Keratinocyte (primary cell): ENCODE data around the gene JSRP1. TPM values are rescaled to one million over a fixed set of nuclear protein-coding genes. Genes with fewer than 3 reads are reported as not detected.

Source experiments
- DNase-seq: peaks from one replicate; pipeline ENCODE4 v3.0.0-alpha.2; 2011; ENCODE audit warnings: low read depth, missing footprints, low spot score
- FAIRE-seq: peaks from 2 replicates; lab custom pipeline; 2011; peaks lifted over from hg19 to GRCh38; lab: Jason Lieb, UNC
- H2AFZ ChIP-seq: 2 replicates; pipeline ENCODE4 v1.6.0; 2012; ENCODE audit warnings: low read length, control low read depth, inconsistent platforms; ENCODE audit not compliant: control insufficient read depth
- H3K27ac ChIP-seq: 2 replicates; pipeline ENCODE4 v1.5.1; 2011; ENCODE audit warnings: low read length; ENCODE audit not compliant: control insufficient read depth, insufficient read depth
- H3K27me3 ChIP-seq: 3 replicates; pipeline ENCODE4 v1.6.0; 2011; ENCODE audit warnings: low read length; ENCODE audit not compliant: control insufficient read depth, insufficient read depth; ENCODE audit errors: extremely low read depth
- H3K36me3 ChIP-seq, 2 experiments: 2 replicates in 1 of 2; 3 replicates in 1 of 2; pipeline ENCODE4 v1.5.1; 2011; ENCODE audit warnings: low read length in 2 of 2, mild to moderate bottlenecking in 1 of 2; ENCODE audit not compliant: control insufficient read depth in 2 of 2, insufficient read depth in 2 of 2; ENCODE audit errors: extremely low read depth in 1 of 2
- H3K4me1 ChIP-seq: 3 replicates; pipeline ENCODE4 v1.5.1; 2011; ENCODE audit warnings: low read length; ENCODE audit not compliant: control insufficient read depth, insufficient read depth; ENCODE audit errors: extremely low read depth
- H3K4me2 ChIP-seq: 3 replicates; pipeline ENCODE4 v1.6.0; 2011; ENCODE audit warnings: low read depth, low read length; ENCODE audit not compliant: control insufficient read depth, insufficient read depth; ENCODE audit errors: extremely low read depth
- H3K4me3 ChIP-seq, 3 experiments: fragments of 200-600 bp in 1 of 3; sonication (generic) in 1 of 3; 2 replicates in 2 of 3; 3 replicates in 1 of 3; pipeline ENCODE4 v1.5.1; 2011 to 2016; ENCODE audit warnings: low read length in 3 of 3, mild to moderate bottlenecking in 3 of 3, control low read depth in 2 of 3, inconsistent platforms in 1 of 3, low read depth in 1 of 3, mixed read lengths in 1 of 3, mixed run types in 1 of 3, moderate library complexity in 1 of 3; ENCODE audit not compliant: control insufficient read depth in 2 of 3, insufficient read depth in 2 of 3; ENCODE audit errors: extremely low read depth in 1 of 3
- H3K79me2 ChIP-seq: 2 replicates; pipeline ENCODE4 v1.6.0; 2012; ENCODE audit warnings: low read length; ENCODE audit not compliant: control insufficient read depth, insufficient read depth
- H3K9ac ChIP-seq: 3 replicates; pipeline ENCODE4 v1.6.0; 2011; ENCODE audit warnings: low read length; ENCODE audit not compliant: control insufficient read depth, insufficient read depth; ENCODE audit errors: extremely low read depth
- H3K9me1 ChIP-seq: 3 replicates; pipeline ENCODE4 v1.6.0; 2011; ENCODE audit warnings: low read length; ENCODE audit not compliant: control insufficient read depth, insufficient read depth; ENCODE audit errors: extremely low read depth
- H3K9me3 ChIP-seq: 2 replicates; pipeline ENCODE4 v1.5.1; 2012; ENCODE audit warnings: low read depth, low read length; ENCODE audit not compliant: control insufficient read depth
- H4K20me1 ChIP-seq: 3 replicates; pipeline ENCODE4 v1.6.0; 2011; ENCODE audit warnings: low read length; ENCODE audit not compliant: control insufficient read depth, insufficient read depth; ENCODE audit errors: extremely low read depth
- CTCF ChIP-seq, 3 experiments: IDR thresholded peaks in 1 of 3; conservative IDR thresholded peaks in 1 of 3; optimal IDR thresholded peaks in 1 of 3; 2 replicates in 2 of 3; 3 replicates in 1 of 3; pipeline versions ENCODE3 to v1.5.1; 2011; ENCODE audit warnings: low read length in 3 of 3, mild to moderate bottlenecking in 3 of 3, moderate library complexity in 2 of 3, control low read depth in 1 of 3, inconsistent platforms in 1 of 3; ENCODE audit not compliant: insufficient read depth in 2 of 3; ENCODE audit errors: extremely low read depth in 1 of 3
- EZH2 ChIP-seq: IDR thresholded peaks from one replicate; pipeline ENCODE4 v1.6.1; 2012; ENCODE audit warnings: inconsistent platforms, mild to moderate bottlenecking, low read length, moderate library complexity
- dilution Hi-C: fragments of 300-500 bp; cut with MboI; formaldehyde crosslinking; loops from one replicate; pipeline ENCODE4 v1.7.0; 2020; ENCODE audit warnings: low sequenced_read_pairs; ENCODE audit not compliant: extremely low pct_ligation_motif_present
- polyA plus RNA-seq, 5 experiments: library from polyadenylated mRNA; depleted of rRNA in 3 of 5; stranded (reverse) in 3 of 5; stranded (forward) in 1 of 5; unstranded in 1 of 5; fragments of >200 nt; gene quantifications; 1 replicate in 1 of 5; 2 replicates in 3 of 5; 3 replicates in 1 of 5; pipeline versions ENCODE4 v1.2.1 to v1.2.3, GENCODE V29; 2011 to 2012; ENCODE audit warnings: missing spikeins in 2 of 5, low read depth in 1 of 5, low replicate concordance in 1 of 5

The JSRP1 gene
- polyA plus RNA-seq, 1 donor (not counting 4 experiments of a cell fraction or from before 2014, with no cell fraction given): not detected

GRCh38 chr19:2275588-2276428, 19.6 kb upstream of the JSRP1 start:
- Histone ChIP-seq H3K4me3 (no peak overlapping the region), H3K9me3 (no peaks in the 10 kb centered on the region), H3K4me1 (peaks cover 15% of the 10 kb centered on the region), H3K9ac (no peak overlapping the region), H3K79me2 (peaks cover 30% of the 10 kb centered on the region), H4K20me1 (peaks cover 26% of the 10 kb centered on the region), H3K4me2 (no peak overlapping the region), H2AFZ (no peak overlapping the region), H3K27me3 (no peaks in the 10 kb centered on the region), H3K9me1 (no peaks in the 10 kb centered on the region), H3K27ac (no peak overlapping the region), H3K36me3 (peaks cover 13 to 16% of the 10 kb centered on the region in 2 experiments)
- FAIRE-seq: no peak
- dilution Hi-C loops: no loop called here
- no peak for DNase-seq
- TF ChIP-seq EZH2: no peak
- no peak for TF ChIP-seq CTCF (optimal IDR thresholded peaks at IDR 0.05 in 1 of 3, IDR thresholded peaks at IDR 0.05 in 1 of 3, conservative IDR thresholded peaks at IDR 0.05 in 1 of 3; ENCODE audit: extremely low read depth in 1 of 3, insufficient read depth in 2 of 3, low read length in 3 of 3)

- H3K27me3 ChIP-seq: no peaks in the 10 kb centered on the region
- no peak overlapping the region for H3K27ac ChIP-seq
- H4K20me1 ChIP-seq: peaks cover 27% of the 10 kb centered on the region
- no peak overlapping the region for H2AFZ ChIP-seq
- no peak overlapping the region for H3K4me3 ChIP-seq
- H3K4me2 ChIP-seq: no peak overlapping the region
- peaks cover 15% of the 10 kb centered on the region for H3K4me1 ChIP-seq
- dilution Hi-C loops: no loop called here
- no peaks in the 10 kb centered on the region for H3K9me1 ChIP-seq
- no peak overlapping the region for H3K9ac ChIP-seq
- H3K9me3 ChIP-seq: no peaks in the 10 kb centered on the region
- H3K79me2 ChIP-seq: peaks cover 37% of the 10 kb centered on the region
- no peak for FAIRE-seq
- peaks cover 13 to 16% of the 10 kb centered on the region in 2 experiments for H3K36me3 ChIP-seq
- TF ChIP-seq CTCF (optimal IDR thresholded peaks at IDR 0.05 in 1 of 3, IDR thresholded peaks at IDR 0.05 in 1 of 3, conservative IDR thresholded peaks at IDR 0.05 in 1 of 3; ENCODE audit: extremely low read depth in 1 of 3, insufficient read depth in 2 of 3, low read length in 3 of 3) (peak; percentile 67 to 78 (median 73)), EZH2 (no peak)
- no peak for DNase-seq
These were observed 18.8 kb upstream of the JSRP1 start for GRCh38 chr19:2274931-2275535.
